ENCODE results near the gene SLC35B2. TPM values are rescaled to one million over a fixed set of nuclear protein-coding genes. Genes with fewer than 3 reads are reported as not detected.

SLC35B2 gene
- total RNA-seq, 1 donor = 92.8 TPM

GRCh38 chr6:44294832-44295791, 37.8 kb upstream of the SLC35B2 start:
- DNase-seq (ENCODE audit: low read depth) = no peak
- no peak overlapping the region for H3K4me3 ChIP-seq (ENCODE audit: low read depth, low read length)
- no peak for TF ChIP-seq CTCF (IDR thresholded peaks at IDR 0.05; ENCODE audit: insufficient read depth, low read depth, low read length)

GRCh38 chr6:44292661-44293365, 35.5 kb upstream of the SLC35B2 start:
- H3K4me3 ChIP-seq (ENCODE audit: low read depth, low read length) = no peak overlapping the region
- TF ChIP-seq CTCF (IDR thresholded peaks at IDR 0.05; ENCODE audit: insufficient read depth, low read depth, low read length) = no peak
- no peak for DNase-seq (ENCODE audit: low read depth)

- TF ChIP-seq CTCF (IDR thresholded peaks at IDR 0.05; ENCODE audit: insufficient read depth, low read depth, low read length) = no peak
- H3K4me3 ChIP-seq (ENCODE audit: low read depth, low read length) = no peak overlapping the region
- no peak for DNase-seq (ENCODE audit: low read depth)
Measured at GRCh38 chr6:44291841-44292240, 34.5 kb upstream of the SLC35B2 start.

- TF ChIP-seq CTCF (IDR thresholded peaks at IDR 0.05; ENCODE audit: insufficient read depth, low read depth, low read length) = no peak
- DNase-seq (ENCODE audit: low read depth) = no peak
- no peak overlapping the region for H3K4me3 ChIP-seq (ENCODE audit: low read depth, low read length)
Measured at GRCh38 chr6:44289726-44290260, 32.5 kb upstream of the SLC35B2 start.

- no peak for TF ChIP-seq CTCF (IDR thresholded peaks at IDR 0.05; ENCODE audit: insufficient read depth, low read depth, low read length)
- DNase-seq (ENCODE audit: low read depth) = no peak
- H3K4me3 ChIP-seq (ENCODE audit: low read depth, low read length) = no peak overlapping the region
Measured at GRCh38 chr6:44286747-44287146, 29.4 kb upstream of the SLC35B2 start.

- TF ChIP-seq CTCF (IDR thresholded peaks at IDR 0.05; ENCODE audit: insufficient read depth, low read depth, low read length) = no peak
- DNase-seq (ENCODE audit: low read depth) = no peak
- H3K4me3 ChIP-seq (ENCODE audit: low read depth, low read length) = no peak overlapping the region
Measured at GRCh38 chr6:44286285-44286565, 28.9 kb upstream of the SLC35B2 start.
